BLaER1 (cell line): ENCODE data around the gene MEGF11.

Experiments used
- H3K27ac ChIP-seq: shearing (Covaris generic); formaldehyde crosslinking; 2 replicates; pipeline ENCODE4 v1.8.1; 2022
- H3K27me3 ChIP-seq: shearing (Covaris generic); formaldehyde crosslinking; 2 replicates; pipeline ENCODE4 v1.8.1; 2022
- H3K36me3 ChIP-seq: shearing (Covaris generic); formaldehyde crosslinking; 2 replicates; pipeline ENCODE4 v1.8.1; 2022
- H3K4me1 ChIP-seq: shearing (Covaris generic); formaldehyde crosslinking; 2 replicates; pipeline ENCODE4 v1.8.1; 2022
- H3K4me2 ChIP-seq: shearing (Covaris generic); formaldehyde crosslinking; 2 replicates; pipeline ENCODE4 v1.8.1; 2022
- H3K4me3 ChIP-seq: shearing (Covaris generic); formaldehyde crosslinking; 2 replicates; pipeline ENCODE4 v1.8.1; 2022
- H3K9ac ChIP-seq: shearing (Covaris generic); formaldehyde crosslinking; 2 replicates; pipeline ENCODE4 v1.8.1; 2022
- H3K9me3 ChIP-seq: shearing (Covaris generic); formaldehyde crosslinking; 2 replicates; pipeline ENCODE4 v1.8.1; 2022
- H4K20me1 ChIP-seq: shearing (Covaris generic); formaldehyde crosslinking; 2 replicates; pipeline ENCODE4 v1.8.1; 2022
- Cebpa-rat ChIP-seq: shearing (Covaris generic); IDR thresholded peaks from 2 replicates; pipeline ENCODE4 v1.8.1; 2022

MEGF11 gene

GRCh38 chr15:66232267-66232625 lies 21.3 kb downstream of the MEGF11 start:
- Histone ChIP-seq H3K36me3 (no peaks in the 10 kb centered on the region), H3K9me3 (no peaks in the 10 kb centered on the region), H3K9ac (no peak overlapping the region), H3K4me3 (no peak overlapping the region), H3K4me2 (no peak overlapping the region), H3K27ac (no peak overlapping the region), H3K27me3 (no peaks in the 10 kb centered on the region), H4K20me1 (no peaks in the 10 kb centered on the region), H3K4me1 (peaks cover 9% of the 10 kb centered on the region)
- TF ChIP-seq Cebpa-rat, result no peak

- H3K36me3 ChIP-seq, result no peaks in the 10 kb centered on the region
- peaks cover 9% of the 10 kb centered on the region for H3K4me1 ChIP-seq
- H3K4me3 ChIP-seq, result no peak overlapping the region
- TF ChIP-seq Cebpa-rat, result no peak
- no peak overlapping the region for H3K4me2 ChIP-seq
- H3K27ac ChIP-seq, result no peak overlapping the region
- no peaks in the 10 kb centered on the region for H3K9me3 ChIP-seq
- H3K9ac ChIP-seq, result no peak overlapping the region
- no peaks in the 10 kb centered on the region for H4K20me1 ChIP-seq
- H3K27me3 ChIP-seq, result no peaks in the 10 kb centered on the region
These were observed 21.9 kb downstream of the MEGF11 start for GRCh38 chr15:66231394-66232266.

- TF ChIP-seq Cebpa-rat, result no peak
- H3K36me3 ChIP-seq, result no peaks in the 10 kb centered on the region
- H3K9ac ChIP-seq, result no peak overlapping the region
- no peak overlapping the region for H3K4me3 ChIP-seq
- peak overlapping the region; percentile 28; the same call in 1 of the 2 replicates for H3K4me2 ChIP-seq
- no peaks in the 10 kb centered on the region for H3K9me3 ChIP-seq
- no peaks in the 10 kb centered on the region for H3K27me3 ChIP-seq
- H3K4me1 ChIP-seq, result peaks cover 9% of the 10 kb centered on the region
- no peak overlapping the region for H3K27ac ChIP-seq
- H4K20me1 ChIP-seq, result no peaks in the 10 kb centered on the region
These were observed 23.6 kb downstream of the MEGF11 start for GRCh38 chr15:66229790-66230465.

- no peaks in the 10 kb centered on the region for H4K20me1 ChIP-seq
- H3K9ac ChIP-seq, result no peak overlapping the region
- no peak for TF ChIP-seq Cebpa-rat
- H3K9me3 ChIP-seq, result no peaks in the 10 kb centered on the region
- peaks cover 9% of the 10 kb centered on the region for H3K4me1 ChIP-seq
- H3K27me3 ChIP-seq, result no peaks in the 10 kb centered on the region
- H3K4me3 ChIP-seq, result no peak overlapping the region
- H3K36me3 ChIP-seq, result no peaks in the 10 kb centered on the region
- H3K4me2 ChIP-seq, result peak overlapping the region; percentile 28; the same call in 1 of the 2 replicates
- no peak overlapping the region for H3K27ac ChIP-seq
These were observed 24.5 kb downstream of the MEGF11 start for GRCh38 chr15:66228807-66229735.

- no peak for TF ChIP-seq Cebpa-rat
- Histone ChIP-seq H3K4me2 (no peak overlapping the region), H3K36me3 (no peaks in the 10 kb centered on the region), H3K9me3 (no peaks in the 10 kb centered on the region), H3K9ac (no peak overlapping the region), H3K27ac (no peak overlapping the region), H3K27me3 (no peaks in the 10 kb centered on the region), H3K4me3 (no peak overlapping the region), H4K20me1 (no peaks in the 10 kb centered on the region), H3K4me1 (peaks cover 9% of the 10 kb centered on the region)
These were observed 26.8 kb downstream of the MEGF11 start for GRCh38 chr15:66226736-66227135.

- no peak for TF ChIP-seq Cebpa-rat
- Histone ChIP-seq H3K9me3 (no peaks in the 10 kb centered on the region), H3K27ac (no peak overlapping the region), H3K4me1 (peaks cover 9% of the 10 kb centered on the region), H4K20me1 (no peaks in the 10 kb centered on the region), H3K27me3 (no peaks in the 10 kb centered on the region), H3K4me2 (no peak overlapping the region), H3K9ac (no peak overlapping the region), H3K36me3 (no peaks in the 10 kb centered on the region), H3K4me3 (no peak overlapping the region)
These were observed 27.8 kb downstream of the MEGF11 start for GRCh38 chr15:66225656-66226274.

- Histone ChIP-seq H3K4me2 (no peak overlapping the region), H3K9me3 (no peaks in the 10 kb centered on the region), H3K9ac (no peak overlapping the region), H3K4me1 (peaks cover 6% of the 10 kb centered on the region), H3K36me3 (no peaks in the 10 kb centered on the region), H4K20me1 (no peaks in the 10 kb centered on the region), H3K27me3 (no peaks in the 10 kb centered on the region), H3K4me3 (no peak overlapping the region), H3K27ac (no peak overlapping the region)
- no peak for TF ChIP-seq Cebpa-rat
These were observed 28.6 kb downstream of the MEGF11 start for GRCh38 chr15:66224946-66225345.

GRCh38 chr15:66222273-66223198 lies 31.0 kb downstream of the MEGF11 start:
- no peak overlapping the region for H3K27ac ChIP-seq
- no peak overlapping the region for H3K4me2 ChIP-seq
- no peak overlapping the region for H3K9ac ChIP-seq
- TF ChIP-seq Cebpa-rat, result no peak
- no peaks in the 10 kb centered on the region for H4K20me1 ChIP-seq
- H3K27me3 ChIP-seq, result no peaks in the 10 kb centered on the region
- peaks cover 16% of the 10 kb centered on the region for H3K4me1 ChIP-seq
- H3K9me3 ChIP-seq, result 0 out of 2 replicates have a peak, but pooled peaks cover 3% of the 10 kb centered on the region
- H3K36me3 ChIP-seq, result no peaks in the 10 kb centered on the region
- H3K4me3 ChIP-seq, result no peak overlapping the region
